Transverse colon (tissue), 3 donors: ENCODE measurements around the gene RGS6.

Source experiments
- EP300 ChIP-seq: sonication (generic); formaldehyde crosslinking; IDR thresholded peaks from one replicate; pipeline ENCODE4 v1.6.1; 2017; ENCODE audit warnings: antibody characterized with exemption, low read depth
- POLR2A ChIP-seq: fragments of 450-650 bp; IDR thresholded peaks from one replicate; pipeline ENCODE4 v1.6.1; 2016; ENCODE audit warnings: antibody characterized with exemption, mild to moderate bottlenecking, moderate library complexity
- TF ChIP-seq, protein P1 (sequence below), 5 experiments: fragments of 200-600 bp in 3 of 5; fragments of 450-650 bp in 2 of 5; sonication (generic) in 3 of 5; IDR thresholded peaks; 1 replicate in 2 of 5; 2 replicates in 3 of 5; pipeline ENCODE4 v1.5.1; 2016 to 2017; ENCODE audit warnings: antibody characterized with exemption in 5 of 5, inconsistent platforms in 3 of 5, mild to moderate bottlenecking in 2 of 5, moderate library complexity in 1 of 5

DNA sequence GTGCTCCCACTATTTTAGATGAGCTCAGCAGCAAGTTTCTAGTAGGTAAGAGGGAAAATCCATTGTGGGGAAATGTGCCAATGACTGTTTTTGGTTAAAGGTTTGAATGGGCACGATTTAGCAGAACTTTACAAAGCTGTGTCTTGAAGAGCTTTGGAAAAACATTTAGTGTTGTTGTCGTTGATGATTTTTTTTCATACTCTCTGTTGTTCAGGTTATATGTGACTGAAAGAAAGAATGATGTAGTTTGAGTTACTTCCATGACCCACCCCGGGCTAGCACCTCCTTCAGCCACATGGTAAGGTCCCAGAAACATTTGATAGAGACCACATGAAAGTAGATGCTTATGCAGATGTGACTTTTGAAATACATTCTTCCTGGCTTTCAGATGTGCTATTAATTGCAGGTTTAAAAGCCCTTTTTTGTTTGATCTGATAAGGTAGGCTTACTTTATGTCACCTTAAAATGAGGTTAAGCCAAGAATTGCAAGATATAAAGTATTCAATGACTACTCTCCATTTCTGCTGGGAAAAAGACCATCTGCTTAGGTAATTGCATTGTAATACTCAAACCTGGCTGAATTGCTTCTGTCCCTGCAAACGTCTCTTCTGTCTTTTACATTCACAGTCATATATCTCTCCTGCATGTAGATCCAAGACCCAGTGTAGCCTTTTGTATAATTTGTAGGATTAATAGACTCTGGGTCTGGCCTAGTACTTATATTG is 250.6 kb downstream of the RGS6 start:
- TF ChIP-seq POLR2A = no peak
- TF ChIP-seq, protein P1, sequence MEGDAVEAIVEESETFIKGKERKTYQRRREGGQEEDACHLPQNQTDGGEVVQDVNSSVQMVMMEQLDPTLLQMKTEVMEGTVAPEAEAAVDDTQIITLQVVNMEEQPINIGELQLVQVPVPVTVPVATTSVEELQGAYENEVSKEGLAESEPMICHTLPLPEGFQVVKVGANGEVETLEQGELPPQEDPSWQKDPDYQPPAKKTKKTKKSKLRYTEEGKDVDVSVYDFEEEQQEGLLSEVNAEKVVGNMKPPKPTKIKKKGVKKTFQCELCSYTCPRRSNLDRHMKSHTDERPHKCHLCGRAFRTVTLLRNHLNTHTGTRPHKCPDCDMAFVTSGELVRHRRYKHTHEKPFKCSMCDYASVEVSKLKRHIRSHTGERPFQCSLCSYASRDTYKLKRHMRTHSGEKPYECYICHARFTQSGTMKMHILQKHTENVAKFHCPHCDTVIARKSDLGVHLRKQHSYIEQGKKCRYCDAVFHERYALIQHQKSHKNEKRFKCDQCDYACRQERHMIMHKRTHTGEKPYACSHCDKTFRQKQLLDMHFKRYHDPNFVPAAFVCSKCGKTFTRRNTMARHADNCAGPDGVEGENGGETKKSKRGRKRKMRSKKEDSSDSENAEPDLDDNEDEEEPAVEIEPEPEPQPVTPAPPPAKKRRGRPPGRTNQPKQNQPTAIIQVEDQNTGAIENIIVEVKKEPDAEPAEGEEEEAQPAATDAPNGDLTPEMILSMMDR (IDR thresholded peaks at IDR 0.05) = no peak
- TF ChIP-seq EP300 = no peak
